ENCODE results near the gene MEIOSIN.

DNA sequence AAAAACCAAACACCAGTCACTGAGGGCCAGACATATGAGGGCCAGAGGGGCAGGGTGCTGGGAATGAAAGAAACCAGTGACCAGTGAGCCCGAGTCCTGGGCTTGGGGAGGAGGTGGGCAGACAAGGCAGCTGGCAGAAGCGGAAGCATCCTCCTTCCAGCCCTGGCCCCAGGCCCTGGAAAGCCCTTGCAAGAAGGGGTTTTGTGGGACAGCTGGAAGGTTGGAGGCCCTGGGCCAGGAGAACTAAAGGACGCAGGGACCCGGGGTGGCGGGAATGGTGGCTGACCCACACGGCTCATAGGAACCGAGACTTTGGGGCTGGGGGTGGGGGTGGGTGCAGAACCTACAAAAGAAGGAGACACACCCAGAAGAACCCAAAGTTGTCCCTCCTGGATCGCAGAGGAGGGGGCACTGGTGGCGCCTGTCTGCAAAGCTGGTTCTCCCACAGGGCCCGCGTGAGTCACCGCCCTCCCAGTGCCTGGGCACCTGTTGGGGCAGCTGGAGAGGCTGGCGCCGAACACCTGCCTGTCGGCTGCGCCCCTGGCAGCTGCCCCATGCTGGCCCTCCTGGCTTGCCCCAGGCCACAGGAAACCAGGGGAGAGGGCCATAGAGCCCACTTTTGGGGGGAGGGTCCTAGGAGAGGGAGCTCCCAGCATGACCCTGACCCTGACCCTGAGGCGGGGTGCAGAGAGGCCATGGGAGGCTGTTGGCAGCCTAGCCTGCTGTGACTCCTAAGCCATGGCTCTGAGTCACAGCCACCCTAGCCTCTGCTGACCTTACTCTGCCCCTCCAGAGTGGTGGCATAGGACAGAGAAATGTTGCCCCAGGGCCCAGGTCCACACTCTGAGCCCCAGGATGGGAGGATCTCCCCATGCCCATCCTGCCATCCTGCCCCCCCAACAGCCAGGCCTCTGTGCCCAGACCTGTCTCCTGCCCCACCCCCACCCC, 48.2 kb downstream of the MEIOSIN start:
- no peak for TF ChIP-seq POLR2A (IDR thresholded peaks at IDR 0.05; ENCODE audit: low read length)
- TF ChIP-seq GATA1 (IDR thresholded peaks at IDR 0.05; ENCODE audit: low read depth, low read length) = no peak
